NCI-H2171 (cell line): ENCODE measurements around the gene OR52E2.
"Not testable (repeated sequence)": the region's sequence is repeated elsewhere in the genome, so short reads cannot be mapped to it uniquely, and the experiment has no call there.

ENCODE experiments used
- DNase-seq: peaks from one replicate; lab custom pipeline; 2025; lab: John Stamatoyannopoulos, UW

The OR52E2 gene

GRCh38 chr11:5059391-5059790, at the start of gene OR52E2:
Gene OR52E2, minus strand, starts transcription at chr11:5059627. Its CDS starts 0 bp downstream, at chr11:5059627.
- no peak for DNase-seq

GRCh38 chr11:5107285-5107684, 47.9 kb upstream of the OR52E2 start:
- no peak for DNase-seq

GRCh38 chr11:5103066-5103465, 43.6 kb upstream of the OR52E2 start:
- DNase-seq, result no peak

GRCh38 chr11:5102246-5102645, 42.8 kb upstream of the OR52E2 start:
- no peak for DNase-seq

- no peak for DNase-seq
These were observed 36.6 kb upstream of the OR52E2 start for GRCh38 chr11:5096011-5096410.

- no peak for DNase-seq
These were observed 33.6 kb upstream of the OR52E2 start for GRCh38 chr11:5092821-5093585.

- DNase-seq, result no peak
These were observed 31.2 kb upstream of the OR52E2 start for GRCh38 chr11:5090668-5091067.

- DNase-seq, result no peak
These were observed 29.1 kb upstream of the OR52E2 start for GRCh38 chr11:5088556-5088955.

- no peak for DNase-seq
These were observed 24.2 kb upstream of the OR52E2 start for GRCh38 chr11:5083602-5084001.

- DNase-seq, result no peak
These were observed 22.0 kb upstream of the OR52E2 start for GRCh38 chr11:5081405-5081804.

GRCh38 chr11:5071799-5072198, 12.4 kb upstream of the OR52E2 start:
- DNase-seq, result no peak

GRCh38 chr11:5069272-5069671, 9.8 kb upstream of the OR52E2 start, which contains the start of gene OR52E1:
Gene OR52E1, plus strand, starts transcription at chr11:5069572.
- no peak for DNase-seq

GRCh38 chr11:5065027-5065426, 5.6 kb upstream of the OR52E2 start:
- DNase-seq, result no peak

- not testable (repeated sequence) for DNase-seq
These were observed 748 bp downstream of the OR52E2 start for GRCh38 chr11:5058679-5059078.

- DNase-seq, result no peak
These were observed 12.6 kb downstream of the OR52E2 start for GRCh38 chr11:5046754-5047330.

- no peak for DNase-seq
These were observed 13.2 kb downstream of the OR52E2 start, which contains the start of gene OR52J3 for GRCh38 chr11:5046226-5046625. Gene OR52J3, plus strand, starts transcription at chr11:5046526. Its CDS starts 0 bp downstream, at chr11:5046526.

- DNase-seq, result no peak
These were observed 16.0 kb downstream of the OR52E2 start for GRCh38 chr11:5043380-5043779.

- no peak for DNase-seq
These were observed 17.3 kb downstream of the OR52E2 start for GRCh38 chr11:5042091-5042490.

GRCh38 chr11:5040876-5041275, 18.6 kb downstream of the OR52E2 start:
- no peak for DNase-seq

- DNase-seq, result no peak
These were observed 21.1 kb downstream of the OR52E2 start for GRCh38 chr11:5038341-5038740.

GRCh38 chr11:5037926-5038325, 21.5 kb downstream of the OR52E2 start:
- no peak for DNase-seq

GRCh38 chr11:5036669-5037068, 22.8 kb downstream of the OR52E2 start:
- no peak for DNase-seq

GRCh38 chr11:5021996-5022395, 37.4 kb downstream of the OR52E2 start:
- no peak for DNase-seq

GRCh38 chr11:5013012-5013411, 46.4 kb downstream of the OR52E2 start:
- no peak for DNase-seq
